GM12878 (cell line): Measurements from ENCODE around the gene ACSL4. TPM values are rescaled to one million over a fixed set of nuclear protein-coding genes. Genes with fewer than 3 reads are reported as not detected.

Experiments used
- ATF7 ChIP-seq: fragments of 450-650 bp; IDR thresholded peaks from 2 replicates; pipeline ENCODE4 v1.6.1; 2016; ENCODE audit warnings: low read depth, mild to moderate bottlenecking
- BCLAF1 ChIP-seq: fragments of 450-650 bp; IDR thresholded peaks from 2 replicates; pipeline ENCODE4 v1.6.1; 2017; ENCODE audit warnings: antibody characterized with exemption, mild to moderate bottlenecking, moderate library complexity
- CBFB ChIP-seq: IDR thresholded peaks from 2 replicates; pipeline ENCODE4 v1.6.1; 2016; ENCODE audit warnings: antibody characterized with exemption, low read depth
- ELK1 ChIP-seq: IDR thresholded peaks from 2 replicates; pipeline ENCODE4 v1.6.1; 2012; ENCODE audit warnings: low read depth, low read length, improper control_type of control experiment
- EZH2 ChIP-seq: IDR thresholded peaks from 2 replicates; pipeline ENCODE4 v1.6.1; 2012; ENCODE audit warnings: low read depth, mild to moderate bottlenecking, control low read depth, inconsistent platforms, low read length, borderline replicate concordance; ENCODE audit not compliant: control insufficient read depth
- FOXM1 ChIP-seq: IDR thresholded peaks from 2 replicates; pipeline ENCODE4 v1.6.1; 2012; ENCODE audit warnings: low read depth, mild to moderate bottlenecking, inconsistent platforms, low read length, moderate library complexity
- JUND ChIP-seq: IDR thresholded peaks from 2 replicates; pipeline ENCODE4 v1.6.1; 2012; ENCODE audit warnings: low read depth, mild to moderate bottlenecking, low read length, improper control_type of control experiment, moderate library complexity
- KLF5 ChIP-seq: fragments of 450-650 bp; IDR thresholded peaks from 2 replicates; pipeline ENCODE4 v1.6.1; 2014; ENCODE audit warnings: mild to moderate bottlenecking; ENCODE audit not compliant: partially characterized antibody
- MEF2A ChIP-seq: IDR thresholded peaks from 2 replicates; pipeline ENCODE4 v1.6.1; 2011; ENCODE audit warnings: low read depth, mild to moderate bottlenecking, low read length, moderate library complexity; ENCODE audit not compliant: insufficient read depth
- MEF2B ChIP-seq: fragments of 450-650 bp; IDR thresholded peaks from 2 replicates; pipeline ENCODE4 v1.6.1; 2018; ENCODE audit warnings: mild to moderate bottlenecking, moderate library complexity; ENCODE audit not compliant: partially characterized antibody, poor library complexity, severe bottlenecking
- MTA2 ChIP-seq: fragments of 450-650 bp; IDR thresholded peaks from 2 replicates; pipeline ENCODE4 v1.6.1; 2016; ENCODE audit warnings: low read depth, mild to moderate bottlenecking, moderate library complexity
- NFYA ChIP-seq: IDR thresholded peaks from 2 replicates; pipeline ENCODE4 v1.6.1; 2011; ENCODE audit warnings: low read depth, mild to moderate bottlenecking, low read length, improper control_type of control experiment, borderline replicate concordance
- NR2C1 ChIP-seq: fragments of 450-650 bp; IDR thresholded peaks from 2 replicates; pipeline ENCODE4 v1.6.1; 2017; ENCODE audit warnings: antibody characterized with exemption, mild to moderate bottlenecking, moderate library complexity
- POLR2AphosphoS2 ChIP-seq: IDR thresholded peaks from 2 replicates; pipeline ENCODE4 v1.6.1; 2011; ENCODE audit warnings: low read depth, mild to moderate bottlenecking, low read length, improper control_type of control experiment, moderate library complexity
- POLR2AphosphoS5 ChIP-seq: IDR thresholded peaks from 2 replicates; pipeline ENCODE4 v1.6.1; 2011; ENCODE audit warnings: mild to moderate bottlenecking, low read length, inconsistent platforms
- RAD51 ChIP-seq: fragments of 450-650 bp; IDR thresholded peaks from 2 replicates; pipeline ENCODE4 v1.6.1; 2016; ENCODE audit warnings: moderate library complexity, mild to moderate bottlenecking, inconsistent platforms
- RCOR1 ChIP-seq: conservative IDR thresholded peaks from 2 replicates; pipeline ENCODE4 v1.6.1; 2012; ENCODE audit warnings: low read depth, low read length, improper control_type of control experiment
- RFX5 ChIP-seq: IDR thresholded peaks from 2 replicates; pipeline ENCODE4 v1.6.1; 2011; ENCODE audit warnings: low read depth, low read length, improper control_type of control experiment
- SMAD1 ChIP-seq: fragments of 450-650 bp; IDR thresholded peaks from 2 replicates; pipeline ENCODE4 v1.6.1; 2018; ENCODE audit warnings: mild to moderate bottlenecking, low read depth; ENCODE audit not compliant: partially characterized antibody
- SP1 ChIP-seq: IDR thresholded peaks from one replicate; pipeline ENCODE4 v1.6.1; 2011; ENCODE audit warnings: low read depth, low read length
- SREBF2 ChIP-seq: IDR thresholded peaks from 2 replicates; pipeline ENCODE4 v1.6.1; 2012; ENCODE audit warnings: mild to moderate bottlenecking, low read length
- TCF7 ChIP-seq: IDR thresholded peaks from 2 replicates; pipeline ENCODE4 v1.6.1; 2014; ENCODE audit warnings: antibody characterized with exemption, borderline replicate concordance
- YY1 ChIP-seq: IDR thresholded peaks from 2 replicates; pipeline ENCODE4 v1.6.1; 2011; ENCODE audit warnings: low read depth, mild to moderate bottlenecking, low read length
- ZNF274 ChIP-seq: IDR thresholded peaks from one replicate; pipeline ENCODE4 v1.8.0; 2011; ENCODE audit not compliant: insufficient read length, insufficient read depth
- ZNF592 ChIP-seq: fragments of 450-650 bp; IDR thresholded peaks from 2 replicates; pipeline ENCODE4 v1.6.1; 2017; ENCODE audit warnings: mild to moderate bottlenecking, moderate library complexity
- ZSCAN29 ChIP-seq: fragments of 450-650 bp; IDR thresholded peaks from 2 replicates; pipeline ENCODE4 v1.6.1; 2017; ENCODE audit warnings: mild to moderate bottlenecking, moderate library complexity
- polyA plus RNA-seq, 11 experiments: library from polyadenylated mRNA; depleted of rRNA in 4 of 11; unstranded in 6 of 11; stranded (reverse) in 5 of 11; fragments of >200 nt; fragmentation: Nextera tagmentation in 4 of 11; fragmentation: Illumina TruSeq in 1 of 11; extraction: Ambion mirVana in 4 of 11; extraction: Trizol in 1 of 11; gene quantifications; 1 replicate in 1 of 11; 2 replicates in 10 of 11; pipeline versions ENCODE4 v1.2.1 to v1.2.3, GENCODE V29; 2011 to 2016; ENCODE audit warnings: inconsistent platforms in 2 of 11, missing spikeins in 2 of 11, low read depth in 1 of 11
- total RNA-seq, 4 experiments: library from RNA; depleted of rRNA in 3 of 4; stranded (reverse); fragments of >200 nt in 3 of 4; fragmentation: Illumina TruSeq in 1 of 4; extraction: Trizol in 1 of 4; gene quantifications; 2 replicates each; pipeline versions ENCODE4 v1.2.1 to v1.2.3, GENCODE V29; 2013 to 2021

Gene ACSL4
- total and polyA plus RNA-seq, 10 of the 15 experiments (the other 5 are each of a cell fraction or from before 2014, with no cell fraction given) = 20.7 to 66.6 (median 45.4) TPM

- TF ChIP-seq MEF2B (peak; percentile 62), JUND (peak; percentile 46; the same call in 1 of the 2 replicates), POLR2AphosphoS5 (no peak), ZNF274 (no peak), RAD51 (no peak), MEF2A (peak; percentile 51; the same call in 1 of the 2 replicates), POLR2AphosphoS2 (no peak), BCLAF1 (no peak), EZH2 (no peak), TCF7 (peak; percentile 28; the same call in 1 of the 2 replicates), KLF5 (peak; percentile 41), NFYA (no peak), ATF7 (peak; percentile 91), RFX5 (no peak), MTA2 (peak; percentile 83), SREBF2 (no peak), CBFB (no peak), YY1 (0 out of 2 replicates have a peak, but pooled peaks have one; percentile 22), NR2C1 (no peak), SMAD1 (no peak), ZSCAN29 (no peak), ELK1 (no peak), SP1 (no peak), RCOR1 (no peak), ZNF592 (no peak), FOXM1 (peak; percentile 95)
Observed at GRCh38 chrX:109774706-109775105, 41.6 kb upstream of the ACSL4 start (continued).
